ENCODE data around the gene TGM6.

TGM6 gene

DNA sequence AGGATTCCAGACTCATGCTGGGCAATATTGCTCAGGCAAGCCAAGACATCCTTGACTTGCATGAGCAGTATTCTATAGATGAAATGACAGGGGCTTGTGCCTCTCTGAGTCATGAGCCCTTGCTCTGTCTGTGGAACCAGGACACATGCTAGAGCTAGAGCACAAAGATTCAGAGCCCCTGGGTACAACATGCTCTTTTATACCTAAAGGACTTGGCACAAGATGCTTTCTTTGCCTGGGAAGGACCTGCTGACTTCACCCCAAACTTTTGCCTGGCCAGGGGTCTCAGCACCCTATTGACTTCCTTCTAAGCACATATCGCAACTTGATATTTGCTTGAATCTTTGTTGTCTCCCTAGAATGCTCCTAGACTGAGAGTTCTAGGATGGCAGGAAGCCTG is 27.4 kb downstream of the TGM6 start:
- no peak for ATAC-seq (replicated peaks)
- no peaks in the 10 kb centered on the region for H3K36me3 Mint-ChIP-seq (ENCODE audit: insufficient read depth)
- H3K9me3 Mint-ChIP-seq = no peaks in the 10 kb centered on the region
- H3K27ac Mint-ChIP-seq = no peak overlapping the region
- H3K4me1 Mint-ChIP-seq (ENCODE audit: low read depth in 2 of 2) = no peaks in the 10 kb centered on the region
- no peak overlapping the region for H3K4me3 Mint-ChIP-seq
- H3K27me3 Mint-ChIP-seq = peaks cover 38 to 74% of the 10 kb centered on the region in 2 donors
- DNase-seq = no peak

DNA sequence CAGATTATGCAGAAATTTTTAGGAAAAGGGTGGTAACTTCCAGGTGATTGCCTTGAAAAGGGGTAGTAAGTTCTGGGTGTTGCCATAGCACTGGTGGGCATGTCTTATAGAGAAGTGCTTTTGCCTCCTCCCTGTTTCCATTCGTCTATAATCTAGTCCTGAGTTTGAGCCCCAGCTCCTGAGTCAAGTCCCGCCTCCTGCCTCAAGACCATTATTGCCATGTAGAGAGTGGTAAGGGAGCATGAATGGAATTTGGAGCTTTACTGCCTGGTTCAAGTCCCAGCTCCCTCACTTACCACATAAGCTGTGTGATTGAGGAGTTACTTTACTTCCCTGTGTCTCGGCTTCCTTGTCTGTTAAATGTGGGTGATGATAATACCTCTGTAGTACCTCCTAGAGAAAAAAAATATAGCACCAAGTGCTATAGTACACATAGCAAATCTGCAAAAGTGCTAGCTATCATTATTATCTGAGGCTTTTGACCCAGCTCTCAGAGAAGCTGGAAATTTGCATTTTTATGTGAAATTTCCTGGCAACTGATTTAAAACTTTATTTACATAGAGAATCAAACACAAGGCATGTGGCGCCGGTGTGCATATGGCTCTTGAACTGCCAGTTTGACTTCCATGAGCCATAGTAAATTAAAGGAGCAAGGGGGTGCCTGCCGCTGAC is 36.0 kb downstream of the TGM6 start:
- DNase-seq (no peak), ATAC-seq (replicated peaks) (no peak)
- Mint-ChIP-seq H3K36me3 (ENCODE audit: insufficient read depth) (no peaks in the 10 kb centered on the region), H3K27me3 (peaks cover 44 to 48% of the 10 kb centered on the region in 2 donors), H3K4me3 (no peak overlapping the region), H3K27ac (no peak overlapping the region), H3K4me1 (ENCODE audit: low read depth in 2 of 2) (peaks cover 0 to 1% of the 10 kb centered on the region in 2 donors), H3K9me3 (no peaks in the 10 kb centered on the region)

DNA sequence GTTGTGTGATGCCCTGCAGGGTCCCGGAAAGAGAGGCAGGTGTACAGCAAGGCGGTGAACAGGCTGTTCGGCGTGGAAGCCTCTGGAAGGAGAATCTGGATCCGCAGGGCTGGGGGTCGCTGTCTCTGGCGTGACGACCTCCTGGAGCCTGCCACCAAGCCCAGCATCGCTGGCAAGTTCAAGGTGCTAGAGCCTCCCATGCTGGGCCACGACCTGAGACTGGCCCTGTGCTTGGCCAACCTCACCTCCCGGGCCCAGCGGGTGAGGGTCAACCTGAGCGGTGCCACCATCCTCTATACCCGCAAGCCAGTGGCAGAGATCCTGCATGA is 36.5 kb downstream of the TGM6 start:
- peaks cover 39 to 48% of the 10 kb centered on the region in 2 donors for H3K27me3 Mint-ChIP-seq
- peaks cover 0 to 1% of the 10 kb centered on the region in 2 donors for H3K4me1 Mint-ChIP-seq (ENCODE audit: low read depth in 2 of 2)
- no peak overlapping the region for H3K4me3 Mint-ChIP-seq
- no peaks in the 10 kb centered on the region for H3K9me3 Mint-ChIP-seq
- ATAC-seq (replicated peaks) (no peak), DNase-seq (no peak)
- H3K36me3 Mint-ChIP-seq (ENCODE audit: insufficient read depth) = no peaks in the 10 kb centered on the region
- no peak overlapping the region for H3K27ac Mint-ChIP-seq

DNA sequence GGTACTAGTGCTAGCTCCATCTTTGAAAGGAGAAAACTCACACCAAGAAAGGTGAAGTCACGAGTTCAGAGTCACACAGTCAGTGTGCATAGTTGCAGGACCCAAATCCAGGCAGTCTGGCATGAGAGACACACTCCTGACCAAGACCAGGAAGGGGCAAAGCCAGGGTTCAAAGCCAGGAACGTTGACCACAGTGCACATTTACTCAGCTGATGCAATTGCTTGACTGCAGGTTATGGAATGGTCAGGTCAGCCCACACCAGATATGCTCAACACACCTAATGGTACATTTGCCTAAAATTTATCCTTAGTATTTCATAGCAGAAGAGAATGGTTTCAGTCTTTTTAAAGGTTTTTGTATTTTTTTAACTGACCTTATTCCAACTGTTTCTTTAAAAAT is 37.7 kb downstream of the TGM6 start:
- ATAC-seq (replicated peaks) (no peak), DNase-seq (no peak)
- H3K36me3 Mint-ChIP-seq (ENCODE audit: insufficient read depth) = peaks cover 3% of the 10 kb centered on the region
- no peak overlapping the region for H3K27ac Mint-ChIP-seq
- H3K4me1 Mint-ChIP-seq (ENCODE audit: low read depth in 2 of 2) = peaks cover 0 to 1% of the 10 kb centered on the region in 2 donors
- H3K4me3 Mint-ChIP-seq = no peak overlapping the region
- peaks cover 33 to 44% of the 10 kb centered on the region in 2 donors for H3K27me3 Mint-ChIP-seq
- no peaks in the 10 kb centered on the region for H3K9me3 Mint-ChIP-seq

DNA sequence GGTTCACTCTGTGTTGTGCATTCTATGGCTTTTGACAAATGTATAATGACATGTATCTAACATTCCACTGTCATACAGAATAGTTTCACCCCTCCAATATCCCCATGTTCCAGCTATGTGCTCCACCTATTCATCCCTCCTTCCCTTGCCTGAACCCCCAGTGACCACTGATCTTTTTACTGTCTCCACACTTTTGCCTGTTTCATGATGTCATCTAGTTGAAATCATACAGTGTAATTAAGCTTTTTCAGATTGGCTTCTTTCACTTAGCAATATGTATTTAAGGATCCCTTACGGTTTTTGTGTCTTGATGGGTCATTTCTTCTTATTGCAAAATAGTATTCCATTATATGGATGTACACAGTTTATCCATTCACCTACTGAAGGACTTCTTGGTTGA is 39.8 kb downstream of the TGM6 start:
- no peaks in the 10 kb centered on the region for H3K9me3 Mint-ChIP-seq
- no peak overlapping the region for H3K27ac Mint-ChIP-seq
- no peak for DNase-seq
- H3K27me3 Mint-ChIP-seq = peaks cover 22 to 32% of the 10 kb centered on the region in 2 donors
- peaks cover 3% of the 10 kb centered on the region for H3K36me3 Mint-ChIP-seq (ENCODE audit: insufficient read depth)
- H3K4me3 Mint-ChIP-seq = no peak overlapping the region
- ATAC-seq (replicated peaks) = no peak
- peaks cover 0 to 1% of the 10 kb centered on the region in 2 donors for H3K4me1 Mint-ChIP-seq (ENCODE audit: low read depth in 2 of 2)

DNA sequence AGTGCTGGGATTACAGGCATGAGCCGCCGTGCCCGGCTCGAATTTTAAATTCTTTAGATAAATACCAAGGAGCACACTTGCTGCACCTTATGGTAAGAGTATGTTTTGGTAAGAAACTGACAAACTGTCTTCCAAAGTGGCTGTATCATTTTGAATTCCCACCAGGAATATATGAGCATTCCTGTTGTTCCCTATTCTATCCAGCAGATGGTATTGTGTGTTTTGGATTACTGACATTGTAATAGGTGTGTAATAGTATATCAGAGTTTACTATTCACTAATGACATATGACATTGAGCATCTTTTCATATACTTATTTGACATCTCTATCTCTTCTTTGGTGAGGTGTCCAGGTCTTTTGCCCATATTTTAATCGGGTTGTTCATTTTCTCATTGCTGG is 40.5 kb downstream of the TGM6 start:
- Mint-ChIP-seq H3K27ac (no peak overlapping the region), H3K4me3 (no peak overlapping the region), H3K36me3 (ENCODE audit: insufficient read depth) (peaks cover 3% of the 10 kb centered on the region), H3K9me3 (no peaks in the 10 kb centered on the region), H3K27me3 (peaks cover 16 to 27% of the 10 kb centered on the region in 2 donors), H3K4me1 (ENCODE audit: low read depth in 2 of 2) (peaks cover 0 to 1% of the 10 kb centered on the region in 2 donors)
- ATAC-seq (replicated peaks) = no peak
- no peak for DNase-seq

DNA sequence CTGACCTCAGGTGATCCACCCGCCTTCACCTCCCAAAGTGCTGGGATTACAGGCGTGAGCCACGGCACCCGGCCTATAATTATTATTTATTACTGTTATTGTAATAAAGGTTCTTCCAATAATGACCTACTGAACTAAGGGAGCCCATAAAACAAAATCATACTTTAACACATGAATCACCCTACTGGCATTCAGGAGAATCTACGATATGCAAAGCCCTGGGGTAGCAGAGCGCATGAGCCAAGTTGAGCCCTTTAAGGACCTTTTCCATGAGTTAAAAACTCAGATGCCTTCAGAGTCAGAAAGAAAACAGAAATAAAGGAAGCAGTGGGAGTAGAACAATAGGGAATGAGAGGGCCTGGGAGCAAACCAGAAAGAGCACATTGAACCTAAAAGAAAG is 48.4 kb downstream of the TGM6 start:
- DNase-seq = no peak
- peaks cover 14 to 31% of the 10 kb centered on the region in 2 donors for H3K27me3 Mint-ChIP-seq
- H3K27ac Mint-ChIP-seq = no peak overlapping the region
- H3K9me3 Mint-ChIP-seq = no peaks in the 10 kb centered on the region
- no peaks in the 10 kb centered on the region for H3K36me3 Mint-ChIP-seq (ENCODE audit: insufficient read depth)
- H3K4me1 Mint-ChIP-seq (ENCODE audit: low read depth in 2 of 2) = no peaks in the 10 kb centered on the region
- no peak overlapping the region for H3K4me3 Mint-ChIP-seq
- ATAC-seq (replicated peaks) = no peak

DNA sequence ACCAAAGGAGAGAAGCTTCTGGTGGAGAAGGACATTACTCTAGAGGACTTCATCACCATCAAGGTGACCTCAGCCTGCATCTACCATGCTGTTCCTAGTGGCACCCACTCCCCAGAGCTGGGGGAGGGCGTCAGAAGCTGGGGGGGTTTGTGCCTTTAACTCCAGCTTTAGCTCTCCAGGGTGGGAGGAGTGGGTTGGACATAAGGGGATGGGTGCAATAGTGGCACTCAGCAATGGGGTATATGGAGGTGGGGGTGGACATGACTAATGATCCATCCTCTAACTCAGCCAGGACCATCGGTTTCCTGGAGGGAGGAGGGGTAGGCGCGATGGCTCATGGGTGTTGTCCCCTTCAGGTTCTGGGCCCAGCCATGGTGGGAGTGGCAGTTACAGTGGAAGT is 49.8 kb downstream of the TGM6 start:
- Mint-ChIP-seq H3K4me1 (ENCODE audit: low read depth in 2 of 2) (no peaks in the 10 kb centered on the region), H3K27ac (no peak overlapping the region), H3K36me3 (ENCODE audit: insufficient read depth) (no peaks in the 10 kb centered on the region), H3K27me3 (peaks cover 14 to 31% of the 10 kb centered on the region in 2 donors), H3K4me3 (no peak overlapping the region), H3K9me3 (no peaks in the 10 kb centered on the region)
- ATAC-seq (replicated peaks) (no peak), DNase-seq (no peak)

DNA sequence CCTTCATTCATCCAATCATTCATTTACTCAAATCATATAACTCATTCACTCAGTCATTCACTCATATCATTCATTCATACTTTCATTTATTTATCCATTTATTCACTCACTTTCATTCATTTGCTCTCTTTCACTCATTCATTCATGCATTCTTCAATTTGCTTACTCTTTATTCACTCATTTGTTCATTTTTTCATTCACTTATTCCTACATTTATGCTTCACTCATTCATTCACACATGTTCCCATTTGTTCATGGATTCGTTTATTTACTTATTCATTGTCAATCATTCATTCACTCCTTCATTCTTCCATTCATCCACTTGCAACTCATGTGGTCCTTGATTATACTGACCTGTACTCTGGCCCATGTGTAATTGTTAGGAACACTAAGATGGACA is 50.5 kb downstream of the TGM6 start:
- no peak for ATAC-seq (replicated peaks)
- H3K27me3 Mint-ChIP-seq = peaks cover 14 to 33% of the 10 kb centered on the region in 2 donors

DNA sequence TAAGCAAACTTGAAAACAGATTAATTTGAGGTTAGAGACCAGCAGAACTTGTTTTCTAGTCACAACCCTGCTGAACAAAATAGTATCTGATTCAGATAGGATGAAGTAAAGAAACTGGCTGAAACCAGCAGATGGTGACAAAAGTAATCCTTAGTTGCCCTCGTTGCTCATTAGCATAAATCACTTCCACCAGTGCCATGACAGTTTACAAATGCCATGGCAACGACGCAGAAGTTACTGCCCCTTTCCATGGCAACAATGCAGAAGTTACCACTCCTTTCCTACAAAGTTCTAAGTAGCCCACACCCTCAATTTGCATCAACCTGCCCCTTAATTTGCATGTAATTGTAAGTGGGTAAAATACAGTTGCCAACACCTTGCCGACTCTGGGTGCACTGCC is 66.1 kb downstream of the TGM6 start:
- no peak for DNase-seq
- Mint-ChIP-seq H3K27ac (no peak overlapping the region), H3K36me3 (ENCODE audit: insufficient read depth) (no peaks in the 10 kb centered on the region), H3K9me3 (no peaks in the 10 kb centered on the region), H3K27me3 (peaks cover 0 to 9% of the 10 kb centered on the region in 2 donors), H3K4me1 (ENCODE audit: low read depth in 2 of 2) (peaks cover 12 to 24% of the 10 kb centered on the region in 2 donors), H3K4me3 (no peak overlapping the region)
- no peak for ATAC-seq (replicated peaks)

More for the DNA sequence above, 50.5 kb downstream of the TGM6 start:
- Mint-ChIP-seq H3K36me3 (ENCODE audit: insufficient read depth) (no peaks in the 10 kb centered on the region), H3K27ac (no peak overlapping the region), H3K4me1 (ENCODE audit: low read depth in 2 of 2) (no peaks in the 10 kb centered on the region), H3K9me3 (no peaks in the 10 kb centered on the region), H3K4me3 (no peak overlapping the region)
- DNase-seq = no peak

DNA sequence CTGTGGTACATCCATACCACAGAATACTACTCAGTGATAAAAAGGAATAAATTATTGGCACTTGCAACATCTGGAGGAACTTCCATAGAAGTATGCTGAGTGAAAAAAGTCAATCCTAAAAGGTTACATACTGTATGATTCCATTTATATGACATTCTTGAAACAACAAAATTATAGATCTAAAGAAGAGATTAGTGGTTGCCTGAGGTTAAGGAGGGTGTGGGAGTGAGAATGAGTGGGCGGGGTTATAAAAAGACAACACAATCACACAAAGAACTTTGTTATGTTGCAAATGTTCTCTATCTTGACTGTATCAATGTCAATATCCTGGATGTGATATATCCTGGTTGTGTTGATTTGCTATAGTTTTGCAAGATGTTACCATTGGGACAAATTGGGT is 68.7 kb downstream of the TGM6 start:
- no peaks in the 10 kb centered on the region for H3K27me3 Mint-ChIP-seq
- H3K27ac Mint-ChIP-seq = peak overlapping the region in 1 of 2 donors; percentile 72
- DNase-seq (no peak), ATAC-seq (replicated peaks) (peak; percentile 63)
- H3K4me1 Mint-ChIP-seq (ENCODE audit: low read depth in 2 of 2) = peaks cover 12 to 24% of the 10 kb centered on the region in 2 donors
- no peaks in the 10 kb centered on the region for H3K9me3 Mint-ChIP-seq
- peaks cover 2% of the 10 kb centered on the region for H3K36me3 Mint-ChIP-seq (ENCODE audit: insufficient read depth)
- H3K4me3 Mint-ChIP-seq = no peak overlapping the region

DNA sequence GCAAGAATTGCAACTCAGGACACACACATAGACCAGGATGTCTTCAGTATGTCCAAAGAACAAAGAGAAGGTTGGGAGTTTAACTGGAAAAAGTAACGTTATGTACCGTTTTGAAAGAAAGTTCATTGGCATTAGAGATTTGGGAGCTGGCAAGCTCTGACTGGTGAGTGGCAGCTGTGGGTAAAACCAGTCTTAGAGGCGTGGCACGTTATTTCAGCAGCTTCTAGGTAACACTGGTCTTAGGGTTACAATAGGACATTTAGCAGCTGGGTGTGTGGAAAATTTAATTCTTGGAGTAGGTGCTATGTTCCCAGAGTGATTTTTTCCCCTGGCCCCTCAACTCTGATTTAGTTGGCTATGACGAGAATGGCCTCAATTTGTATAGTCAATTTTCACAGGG is 70.7 kb downstream of the TGM6 start:
- Mint-ChIP-seq H3K27me3 (no peaks in the 10 kb centered on the region), H3K9me3 (no peaks in the 10 kb centered on the region), H3K27ac (peak overlapping the region in 1 of 2 donors; percentile 1), H3K4me3 (no peak overlapping the region), H3K4me1 (ENCODE audit: low read depth in 2 of 2) (peaks cover 10 to 24% of the 10 kb centered on the region in 2 donors), H3K36me3 (ENCODE audit: insufficient read depth) (peaks cover 9% of the 10 kb centered on the region)
- DNase-seq (no peak), ATAC-seq (replicated peaks) (no peak)

DNA sequence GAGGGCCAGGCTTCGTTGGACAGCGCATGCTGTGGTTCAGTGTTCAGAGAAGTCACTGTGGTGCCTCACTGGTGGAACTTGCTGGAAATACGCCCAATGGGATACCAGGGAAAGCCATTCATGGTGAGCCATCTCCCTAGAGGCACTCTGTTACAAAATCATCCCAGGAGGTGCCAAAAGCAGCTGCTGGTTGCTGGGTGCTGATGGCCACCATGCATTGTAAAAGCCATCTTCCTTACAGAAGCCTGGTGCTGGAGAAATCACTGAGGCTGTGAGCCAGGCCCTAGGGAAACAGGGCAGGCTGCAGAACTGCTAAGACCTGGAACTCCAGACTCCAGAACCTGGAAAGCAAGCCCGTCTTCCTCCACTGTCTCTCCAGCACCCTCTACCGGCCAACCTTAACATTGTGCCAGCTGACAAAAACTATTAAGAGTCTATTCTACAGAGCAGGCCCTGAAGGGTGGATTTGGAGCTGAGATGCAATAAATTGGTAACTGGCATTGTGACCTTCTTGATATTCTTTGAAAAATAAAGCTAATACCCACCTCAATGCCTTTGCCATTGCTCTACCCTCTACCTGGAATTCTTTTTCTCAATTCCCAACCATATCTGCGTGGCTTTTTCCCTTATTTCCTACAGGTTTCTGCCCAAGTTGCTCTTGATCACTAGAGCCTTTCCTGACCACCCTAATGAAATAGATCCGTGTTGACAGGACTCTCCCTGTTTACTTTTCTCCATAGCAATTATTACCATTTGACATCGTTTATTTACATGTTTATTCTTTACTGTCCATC is 71.4 kb downstream of the TGM6 start:
- no peaks in the 10 kb centered on the region for H3K9me3 Mint-ChIP-seq
- H3K27me3 Mint-ChIP-seq = no peaks in the 10 kb centered on the region
- peak; percentile 55 to 65 (median 58) for DNase-seq
- no peak overlapping the region for H3K4me3 Mint-ChIP-seq
- peaks cover 10 to 24% of the 10 kb centered on the region in 2 donors for H3K4me1 Mint-ChIP-seq (ENCODE audit: low read depth in 2 of 2)
- no peak overlapping the region for H3K27ac Mint-ChIP-seq
- ATAC-seq (replicated peaks) = peak; percentile 67
- H3K36me3 Mint-ChIP-seq (ENCODE audit: insufficient read depth) = peaks cover 9% of the 10 kb centered on the region

DNA sequence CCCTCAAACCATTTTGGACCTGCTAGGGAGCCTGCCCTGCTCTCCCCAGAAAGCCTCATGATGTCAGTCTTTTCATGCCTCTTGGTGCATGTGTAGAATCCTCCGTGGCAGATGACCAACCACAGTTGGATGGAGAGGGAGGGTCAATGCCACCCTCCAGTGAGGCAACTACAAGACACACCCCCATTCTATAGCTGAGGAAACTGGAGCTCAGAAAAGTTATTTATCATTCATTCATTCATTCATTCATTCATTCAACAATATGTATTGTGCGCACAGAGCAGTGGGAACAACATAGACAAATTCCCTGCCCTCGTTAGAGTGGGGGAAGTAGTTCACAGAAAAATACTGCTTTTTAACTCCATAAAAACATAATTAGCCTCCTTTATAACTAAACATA is 73.1 kb downstream of the TGM6 start:
- Mint-ChIP-seq H3K4me3 (no peak overlapping the region), H3K36me3 (ENCODE audit: insufficient read depth) (peaks cover 10% of the 10 kb centered on the region), H3K9me3 (no peaks in the 10 kb centered on the region), H3K27me3 (no peaks in the 10 kb centered on the region), H3K4me1 (ENCODE audit: low read depth in 2 of 2) (peaks cover 8 to 19% of the 10 kb centered on the region in 2 donors), H3K27ac (no peak overlapping the region)
- ATAC-seq (replicated peaks) (no peak), DNase-seq (no peak)
